GM19351 (cell line): ENCODE results near the gene RNF182.
"Not testable (repeated sequence)": the region's sequence is repeated elsewhere in the genome, so short reads cannot be mapped to it uniquely, and the experiment has no call there.

Experiments
- ATAC-seq: cut with Tn5 transposase; IDR thresholded peaks from one replicate; pipeline ENCODE4 v1.9.1; 2021; ENCODE audit warnings: mild to moderate bottlenecking, moderate library complexity; ENCODE audit not compliant: unreplicated experiment

Gene RNF182

DNA sequence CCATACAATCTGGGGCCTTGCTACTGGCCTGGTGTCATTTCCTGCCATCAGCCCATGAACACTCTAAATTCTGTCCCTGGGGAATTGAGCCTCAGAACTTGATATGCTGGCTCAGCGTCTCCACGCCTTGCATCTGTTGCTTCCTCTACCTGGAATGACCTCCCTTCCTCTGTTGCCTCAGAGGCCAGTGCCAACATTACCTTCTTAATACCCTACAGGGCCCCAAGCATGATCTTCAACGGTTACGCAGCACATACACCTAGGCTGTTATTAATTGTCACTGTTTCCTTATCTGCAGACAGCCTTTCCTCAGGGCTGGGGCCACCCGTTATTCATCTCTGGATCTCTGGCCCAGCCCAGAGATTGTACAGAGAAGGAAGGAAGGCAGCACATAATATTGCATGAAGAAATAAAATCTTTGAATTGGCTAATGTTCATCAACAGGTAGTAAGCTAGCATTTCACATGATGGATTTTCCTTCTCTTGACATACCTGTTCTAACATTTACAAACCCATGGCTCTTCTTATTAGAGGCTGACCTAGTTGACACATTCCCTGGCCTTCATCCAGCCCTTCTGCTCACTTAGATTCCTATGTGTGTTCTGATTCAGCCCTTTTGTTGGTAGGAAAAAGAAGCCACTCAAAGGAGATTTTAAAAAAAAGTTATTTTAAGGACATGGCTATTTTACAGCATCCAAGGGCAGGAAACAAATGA lies 8.4 kb upstream of the RNF182 start:
- ATAC-seq, result no peak

DNA sequence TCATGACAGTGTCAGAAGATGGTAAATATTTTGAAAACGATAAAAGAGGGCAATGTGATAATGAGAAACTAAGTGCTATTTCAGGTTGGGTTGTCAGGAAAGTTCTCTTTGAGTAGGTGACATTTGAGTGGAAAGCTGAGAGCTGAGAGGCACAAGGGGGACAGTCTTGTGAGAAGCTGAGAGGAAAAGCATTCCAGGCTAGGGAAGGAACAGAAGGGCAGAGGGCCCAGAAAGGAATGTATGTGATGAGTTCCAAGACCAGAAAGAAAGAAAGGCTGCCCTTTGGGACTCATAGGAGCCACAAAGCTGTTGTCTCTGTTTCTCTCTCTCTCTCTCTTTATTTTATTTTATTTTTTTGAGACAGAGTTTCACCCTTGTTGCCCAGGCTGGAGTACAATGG lies 7.6 kb upstream of the RNF182 start:
- no peak for ATAC-seq

- ATAC-seq, result no peak
These were observed 6.0 kb upstream of the RNF182 start for GRCh38 chr6:13918686-13919250.

GRCh38 chr6:13919861-13920260 lies 4.9 kb upstream of the RNF182 start:
- no peak for ATAC-seq

DNA sequence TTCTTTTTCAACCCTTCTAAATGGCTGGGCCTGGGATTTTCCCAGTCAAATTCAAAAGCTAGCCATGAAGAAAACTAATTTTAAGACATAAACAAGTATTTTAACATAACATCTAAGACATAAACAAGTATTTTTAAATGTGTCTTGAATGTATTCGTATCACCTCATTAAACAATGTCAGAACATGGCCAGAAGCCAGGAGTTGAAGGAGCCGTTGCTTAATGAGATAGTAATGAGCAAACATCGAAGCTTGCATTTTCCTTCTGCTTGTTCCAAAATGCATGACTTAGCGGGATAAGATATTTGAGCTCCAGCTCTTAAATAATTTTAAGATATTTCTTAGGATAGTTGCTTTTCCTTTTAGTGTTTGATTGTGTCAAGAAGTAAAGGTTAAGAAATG lies 4.2 kb upstream of the RNF182 start:
- no peak for ATAC-seq

GRCh38 chr6:13922750-13923149 lies 2.0 kb upstream of the RNF182 start:
- no peak for ATAC-seq

- no peak for ATAC-seq
These were observed 1.1 kb upstream of the RNF182 start for GRCh38 chr6:13923527-13924145.

DNA sequence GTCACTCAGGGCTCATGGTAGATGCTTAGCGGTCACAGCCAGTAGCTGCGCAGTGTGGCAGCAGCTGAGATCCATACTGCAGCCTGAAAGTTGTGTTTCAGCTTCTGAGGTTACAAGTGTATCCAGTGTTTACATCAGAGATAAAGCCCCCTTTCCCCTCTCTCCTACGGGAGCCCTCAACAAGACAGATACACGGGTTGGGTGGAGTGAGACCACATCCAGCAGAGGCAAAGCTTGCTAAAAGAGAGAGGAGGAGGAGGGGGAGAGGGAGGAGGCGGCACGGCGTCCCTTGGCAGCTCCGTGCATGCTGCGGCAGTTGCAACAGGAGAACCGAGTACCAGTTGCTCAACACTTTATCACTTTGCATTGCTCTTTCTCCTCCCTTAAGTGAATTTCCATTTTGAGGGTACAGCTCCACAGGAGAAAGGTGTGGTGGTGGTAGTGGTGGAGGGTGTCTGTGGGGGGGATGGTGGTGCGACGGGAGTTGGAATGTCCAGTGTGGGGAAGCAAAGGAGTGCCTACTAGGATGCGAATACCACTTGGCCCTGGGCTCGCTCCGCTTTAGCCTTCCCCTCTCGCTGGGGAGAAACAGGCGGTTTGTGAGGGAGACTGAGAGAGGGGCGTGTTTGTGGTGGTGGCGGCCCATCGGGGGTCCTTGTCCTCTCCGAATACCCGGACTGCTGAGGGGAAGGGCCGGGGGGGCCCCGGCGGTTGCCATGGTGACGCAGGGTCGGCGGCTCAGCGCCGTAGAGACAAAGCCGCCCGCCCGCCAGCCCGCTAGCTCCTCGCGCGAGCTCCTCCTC lies 405 bp upstream of the RNF182 start:
- no peak for ATAC-seq

DNA sequence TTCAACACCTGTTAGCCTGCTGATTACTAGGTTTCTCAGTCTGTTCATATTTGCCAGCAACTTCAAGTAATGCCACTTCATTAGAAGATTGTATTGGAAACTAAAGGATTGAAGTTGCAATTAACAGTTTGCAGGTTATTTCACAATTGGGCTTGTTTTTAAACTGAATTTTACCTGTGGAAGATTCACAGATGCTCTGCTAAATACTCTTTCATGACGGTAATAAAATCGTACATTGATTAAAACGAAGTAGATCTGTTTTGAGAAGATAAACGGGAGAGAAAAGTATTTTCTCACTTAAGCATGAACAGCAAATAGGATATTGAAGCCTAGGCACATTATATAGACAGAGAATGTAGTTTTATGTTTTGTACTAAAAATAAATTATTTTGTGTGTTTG lies 1.6 kb downstream of the RNF182 start:
- no peak for ATAC-seq

GRCh38 chr6:13927203-13927602 lies 2.5 kb downstream of the RNF182 start:
- no peak for ATAC-seq

- ATAC-seq, result no peak
These were observed 4.4 kb downstream of the RNF182 start for GRCh38 chr6:13929196-13929595.

- ATAC-seq, result no peak
These were observed 7.1 kb downstream of the RNF182 start for GRCh38 chr6:13931797-13932402.

- no peak for ATAC-seq
These were observed 8.0 kb downstream of the RNF182 start for GRCh38 chr6:13932785-13933184.

DNA sequence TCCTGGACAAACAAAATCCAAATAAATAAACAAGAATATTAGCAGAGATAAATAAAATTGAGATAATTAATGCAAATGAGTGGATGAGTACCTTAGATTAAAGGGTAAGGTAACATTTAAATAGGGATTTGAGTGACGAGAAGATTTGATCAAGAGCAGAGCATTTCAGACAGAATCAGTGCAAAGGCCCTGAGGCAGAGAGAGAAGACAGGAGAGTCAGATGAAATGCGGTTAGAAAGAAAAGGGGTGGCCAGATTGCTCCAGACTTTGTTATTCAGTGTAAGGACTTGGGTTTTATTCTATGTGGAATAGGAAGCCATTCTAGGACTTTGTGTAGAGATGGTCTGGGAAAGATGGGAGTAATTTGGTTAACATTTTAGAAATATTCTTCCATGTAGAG lies 10.0 kb downstream of the RNF182 start:
- ATAC-seq, result no peak

- ATAC-seq, result no peak
These were observed 10.6 kb downstream of the RNF182 start for GRCh38 chr6:13935190-13935880.

DNA sequence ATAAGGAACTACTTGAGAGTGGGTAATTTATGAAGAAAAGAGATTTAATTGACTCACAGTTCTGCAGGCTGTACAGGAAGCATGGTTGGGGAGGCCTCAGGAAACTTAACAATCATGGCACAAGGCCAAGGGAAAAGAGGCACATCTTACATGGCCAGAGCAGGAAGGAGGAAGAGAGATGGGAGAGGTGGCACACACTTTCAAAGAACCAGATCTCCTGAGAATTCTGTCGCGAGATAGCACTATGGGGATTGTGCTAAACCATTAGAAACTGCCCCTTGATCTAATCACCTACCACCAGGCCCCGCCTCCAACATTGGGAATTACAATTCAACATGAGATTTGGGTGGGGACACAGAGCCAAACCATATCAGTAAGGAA lies 11.1 kb downstream of the RNF182 start:
- not testable (repeated sequence) for ATAC-seq

DNA sequence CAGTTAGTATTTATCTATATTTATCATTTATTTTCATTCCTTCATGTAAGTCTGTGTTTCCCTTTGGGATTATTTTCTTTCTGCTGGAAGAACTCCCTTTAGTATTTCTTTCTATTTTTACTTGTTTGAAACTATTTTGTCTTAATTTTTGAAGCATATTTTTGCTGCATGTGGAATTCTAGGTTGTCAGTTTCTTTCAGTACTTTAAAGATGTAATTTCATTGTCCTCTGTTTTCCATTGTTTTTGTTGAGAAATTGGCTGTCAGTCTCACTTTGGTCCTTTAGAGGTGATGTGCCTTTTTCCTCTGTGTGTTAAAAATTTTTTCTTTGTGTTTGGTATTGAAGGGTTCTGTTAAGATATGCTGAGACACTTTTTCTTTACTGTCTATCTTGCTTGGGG lies 17.1 kb downstream of the RNF182 start:
- no peak for ATAC-seq

- ATAC-seq, result no peak
These were observed 19.2 kb downstream of the RNF182 start for GRCh38 chr6:13943943-13944342.

- no peak for ATAC-seq
These were observed 21.8 kb downstream of the RNF182 start for GRCh38 chr6:13946506-13946905.

GRCh38 chr6:13947611-13948178 lies 22.9 kb downstream of the RNF182 start:
- ATAC-seq, result no peak
